Spleen (tissue), 7 donors: ENCODE measurements around the gene PSME2.

Source experiments
- CTCF ChIP-seq, 11 experiments: fragments of 200-600 bp in 7 of 11; fragments of 450-650 bp in 4 of 11; sonication (generic) in 4 of 11; IDR thresholded peaks in 8 of 11; conservative IDR thresholded peaks in 3 of 11; 1 replicate in 7 of 11; 2 replicates in 4 of 11; pipeline versions ENCODE4 v1.4.0 to v1.8.0; 2016 to 2021; ENCODE audit warnings: antibody characterized with exemption in 11 of 11, inconsistent platforms in 4 of 11, mild to moderate bottlenecking in 1 of 11
- POLR2AphosphoS5 ChIP-seq, 3 donors: sonication (generic); formaldehyde crosslinking; IDR thresholded peaks; one replicate each; pipeline ENCODE4 v1.5.1; 2017; ENCODE audit warnings: antibody characterized with exemption in 3 of 3
- donor health status: DM: no; HTN: no; CAD: no; lungs with moderate emphysema.
- donor health status: DM: no; HTN: no; CAD: no.
- donor health status: DM: no; HTN: no; CAD: no.

DNA sequence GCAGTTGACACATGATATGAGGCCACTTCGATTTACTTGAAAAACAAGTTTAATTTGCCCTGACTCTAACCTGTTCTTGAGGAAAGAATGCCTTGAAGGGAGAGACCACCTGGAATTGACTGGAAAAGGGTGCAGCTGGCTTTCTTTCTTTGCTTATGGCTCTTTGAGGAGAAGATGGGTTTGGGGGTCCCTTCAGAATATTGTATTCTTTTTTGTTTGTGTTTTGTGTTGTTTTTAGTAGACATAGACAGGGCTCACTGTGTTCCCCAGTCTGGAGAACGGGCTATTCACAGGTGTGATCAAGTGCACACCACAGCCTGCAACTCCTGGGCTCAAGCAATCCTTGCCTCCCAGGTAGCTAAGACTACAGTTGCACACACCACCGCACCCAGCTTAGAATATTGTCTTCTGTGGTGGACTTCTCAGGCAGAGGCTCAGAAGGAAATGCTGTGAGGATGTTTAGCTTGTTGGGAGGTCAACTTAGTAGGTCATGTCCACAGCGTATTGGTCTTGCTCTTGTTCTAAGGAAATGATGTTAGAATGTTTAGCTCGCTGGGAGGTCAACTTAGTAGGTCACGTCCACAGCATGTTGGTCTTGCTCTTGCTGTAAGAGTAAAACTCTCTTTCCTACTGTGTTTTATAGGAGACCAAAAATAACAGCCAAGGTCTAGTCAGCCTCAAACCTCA lies 30.1 kb downstream of the PSME2 start:
- TF ChIP-seq CTCF (IDR thresholded peaks at IDR 0.05 in 8 of 11, conservative IDR thresholded peaks at IDR 0.05 in 3 of 11) (no peak), POLR2AphosphoS5 (IDR thresholded peaks at IDR 0.05) (no peak)
